GM21423 (cell line): ENCODE measurements around the gene CRLF2.
"Not testable (repeated sequence)": the region's sequence is repeated elsewhere in the genome, so short reads cannot be mapped to it uniquely, and the experiment has no call there.

ENCODE experiments used
- ATAC-seq: cut with Tn5 transposase; IDR thresholded peaks from one replicate; pipeline ENCODE4 v1.9.1; 2021; ENCODE audit warnings: mild to moderate bottlenecking, moderate library complexity; ENCODE audit not compliant: unreplicated experiment

CRLF2 gene

DNA sequence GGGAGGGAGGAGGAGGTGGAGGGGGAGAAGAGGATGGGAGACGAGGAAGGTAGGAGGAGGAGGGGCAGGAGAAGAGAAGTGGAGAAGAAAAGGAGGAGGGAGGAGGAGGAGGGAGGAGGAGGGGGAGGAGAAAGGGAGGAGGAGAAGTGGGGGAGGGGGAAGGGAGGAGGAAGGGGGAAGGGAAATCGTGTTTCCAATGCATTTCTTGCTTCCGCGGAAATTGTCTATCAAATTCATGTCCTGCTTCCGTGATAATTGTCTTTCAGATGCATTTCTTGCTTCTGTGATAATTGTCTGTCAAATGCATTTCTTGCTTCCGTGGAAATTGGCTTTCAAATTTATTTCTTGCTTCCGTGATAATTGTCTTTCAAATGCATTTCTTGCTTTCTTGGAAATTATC, 43.3 kb downstream of the CRLF2 start:
- no peak for ATAC-seq

DNA sequence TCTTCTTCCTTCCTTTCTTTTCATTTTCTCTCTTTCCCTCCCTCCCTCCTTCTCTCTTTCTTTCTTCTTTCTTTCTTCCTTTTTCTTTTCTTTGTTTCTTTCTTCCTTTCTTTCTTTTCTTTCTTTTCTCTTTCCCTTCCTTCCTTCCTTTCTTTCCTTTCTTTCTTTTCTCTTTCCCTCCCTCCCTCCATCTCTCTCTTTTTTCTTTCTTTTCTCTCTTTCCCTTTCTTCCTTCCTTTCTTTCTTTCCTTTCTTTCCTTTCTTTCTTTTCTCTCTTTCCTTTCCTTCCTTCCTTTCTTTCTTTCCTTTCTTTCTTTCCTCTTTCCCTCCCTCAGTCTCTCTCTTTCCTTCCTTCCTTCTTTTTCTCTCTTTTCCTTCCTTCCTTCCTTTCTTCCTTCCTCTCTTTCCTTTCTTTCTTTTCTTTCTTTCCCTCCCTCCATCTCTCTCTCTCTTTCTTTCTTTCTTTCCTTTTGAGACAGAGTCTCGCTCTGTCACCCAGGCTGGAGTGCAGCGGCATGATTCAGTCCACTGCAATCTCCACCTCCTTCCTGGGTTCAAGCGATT, 44.4 kb downstream of the CRLF2 start:
- ATAC-seq: no peak

GRCh38 chrX:1167466-1167865, 45.0 kb downstream of the CRLF2 start:
- no peak for ATAC-seq

GRCh38 chrX:1165535-1166196, 46.8 kb downstream of the CRLF2 start:
- no peak for ATAC-seq

- no peak for ATAC-seq
Observed at GRCh38 chrX:1164322-1165288, 47.8 kb downstream of the CRLF2 start.

GRCh38 chrX:1163231-1163630, 49.2 kb downstream of the CRLF2 start:
- ATAC-seq: no peak

DNA sequence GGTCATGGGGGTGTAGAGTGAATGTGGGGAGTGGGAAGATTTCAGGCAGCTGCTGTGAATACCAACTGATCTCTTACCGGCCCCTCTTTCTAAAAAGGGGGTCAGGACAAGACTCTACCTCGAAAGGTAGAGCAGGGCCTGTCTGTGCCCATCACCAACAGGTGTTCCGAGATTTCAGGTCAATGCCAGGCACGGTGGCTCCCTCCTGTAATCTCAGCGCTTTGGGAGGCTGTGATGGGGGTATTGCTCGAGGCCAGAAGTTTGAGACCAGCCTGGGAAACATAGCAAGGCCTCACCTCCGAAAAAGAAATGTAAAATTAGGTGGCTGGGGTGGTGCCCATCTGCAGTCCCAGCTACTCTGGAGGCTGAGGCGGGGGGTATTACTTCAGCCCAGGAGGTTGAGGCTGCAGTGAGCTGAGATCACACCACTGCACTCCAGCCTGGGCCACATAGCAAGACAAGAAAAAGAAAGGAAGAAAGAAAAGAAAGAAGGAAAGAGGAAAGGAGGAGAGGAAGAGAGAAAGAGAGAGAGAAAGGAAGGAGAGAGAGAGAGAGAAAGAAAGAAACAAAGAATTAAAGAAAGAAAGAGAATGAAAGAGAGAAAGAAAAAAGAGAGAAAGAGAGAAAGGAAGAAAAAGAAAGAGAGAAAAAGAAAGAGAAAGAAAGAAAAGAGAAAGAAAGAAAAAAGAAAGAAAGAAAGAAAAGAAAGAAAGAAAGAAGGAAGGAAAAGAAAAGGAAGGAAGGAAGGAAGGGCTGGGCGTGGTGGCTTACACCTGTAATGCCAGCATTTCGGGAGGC, 50.1 kb downstream of the CRLF2 start:
- ATAC-seq: no peak

DNA sequence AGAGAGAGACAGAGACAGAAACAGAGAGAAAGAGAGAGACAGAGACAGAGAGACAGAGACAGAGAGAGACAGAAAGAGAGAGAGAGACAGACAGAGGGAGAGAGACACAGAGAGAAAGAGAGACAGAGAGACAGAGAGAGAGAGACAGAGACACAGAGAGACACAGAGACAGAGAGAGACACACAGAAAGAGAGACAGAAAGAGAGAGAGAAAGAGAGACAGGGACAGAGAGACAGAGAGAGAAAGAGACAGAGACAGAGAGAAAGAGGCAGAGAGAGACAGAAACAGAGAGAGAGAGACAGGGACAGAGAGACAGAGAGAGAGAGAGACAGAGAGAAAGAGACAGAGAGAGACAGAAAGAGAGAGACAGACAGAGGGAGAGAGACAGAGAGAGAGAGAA, 52.9 kb downstream of the CRLF2 start:
- ATAC-seq: no peak

GRCh38 chrX:1156681-1157455, 55.6 kb downstream of the CRLF2 start:
- not testable (repeated sequence) for ATAC-seq

- no peak for ATAC-seq
Observed at GRCh38 chrX:1153940-1154339, 58.5 kb downstream of the CRLF2 start.

DNA sequence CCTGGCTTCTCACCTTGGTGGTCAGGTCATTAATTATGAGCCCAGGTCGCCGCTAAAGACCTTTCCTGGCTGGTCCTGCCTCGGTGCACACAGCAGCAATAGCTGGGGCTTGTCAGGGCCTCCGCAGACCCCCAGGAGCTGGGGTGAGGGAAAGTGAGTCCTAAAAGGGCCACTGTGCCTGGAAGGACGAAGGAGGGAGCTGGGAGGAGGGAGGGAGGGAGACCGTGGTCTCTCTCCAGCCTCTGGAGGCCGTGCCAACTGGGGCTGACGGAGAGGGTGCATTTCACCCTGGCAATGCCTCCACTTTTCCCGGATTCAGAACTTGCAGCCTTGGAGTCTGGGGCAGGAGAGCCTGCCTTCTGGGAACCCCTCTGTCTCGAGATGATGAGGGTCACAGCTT, 60.4 kb downstream of the CRLF2 start:
- no peak for ATAC-seq

GRCh38 chrX:1151378-1152077, 60.9 kb downstream of the CRLF2 start:
- ATAC-seq: no peak

DNA sequence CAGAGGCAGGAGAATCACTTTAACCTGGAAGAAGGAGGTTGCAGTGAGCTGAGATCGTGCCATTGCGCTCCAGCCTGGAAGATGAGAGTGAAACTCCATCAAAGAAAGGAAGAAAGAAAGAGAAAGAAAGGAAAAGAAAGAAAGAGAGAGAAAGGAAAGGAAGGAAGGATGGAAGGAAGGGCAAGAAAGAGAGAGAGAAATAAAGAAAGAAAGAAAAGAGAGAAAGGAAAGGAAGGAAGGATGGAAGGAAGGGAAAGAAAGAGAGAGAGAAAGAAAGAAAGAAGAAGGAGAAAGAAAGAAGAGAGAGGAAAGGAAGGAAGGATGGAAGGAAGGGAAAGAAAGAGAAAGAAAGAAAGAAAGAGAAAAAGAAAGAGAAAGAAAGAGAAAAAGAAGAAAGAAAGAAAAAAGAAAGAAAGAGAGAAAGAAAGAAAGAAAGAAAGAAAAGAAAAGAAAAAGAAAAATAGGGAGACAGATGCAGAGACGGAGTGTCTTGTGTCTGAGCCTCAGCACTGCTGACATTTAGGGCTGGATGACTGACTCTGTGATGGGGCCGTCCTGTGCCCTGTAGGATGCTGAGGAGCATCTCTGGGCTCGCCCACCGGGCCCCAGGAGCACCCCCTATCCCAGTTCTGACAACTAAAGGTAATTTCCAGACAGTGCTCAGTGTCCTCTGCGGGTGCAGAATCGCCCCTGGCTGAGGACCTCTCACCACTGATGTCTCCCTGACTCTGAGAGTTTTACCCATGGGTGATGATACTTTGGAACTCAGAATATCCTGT, 61.7 kb downstream of the CRLF2 start:
- no peak for ATAC-seq

- ATAC-seq: no peak
Observed at GRCh38 chrX:1147611-1148515, 64.6 kb downstream of the CRLF2 start.

GRCh38 chrX:1144293-1144692, 68.2 kb downstream of the CRLF2 start:
- ATAC-seq: no peak
